ENCODE measurements around the gene COL5A1.

The COL5A1 gene

GRCh38 chr9:134626069-134626423 lies 15.6 kb upstream of the COL5A1 start:
- no peak overlapping the region for H3K4me3 ChIP-seq (ENCODE audit: low read depth, low read length, poor library complexity, severe bottlenecking)

GRCh38 chr9:134626571-134627416 lies 14.8 kb upstream of the COL5A1 start:
- Histone ChIP-seq H3K36me3 (ENCODE audit: insufficient read depth, low read length) (no peaks in the 10 kb centered on the region), H3F3A (ENCODE audit: insufficient read depth, low read length) (no peaks in the 10 kb centered on the region), H3K9ac (ENCODE audit: low read length) (no peak overlapping the region), H3K4me1 (ENCODE audit: insufficient read depth, low read length, severe bottlenecking) (no peaks in the 10 kb centered on the region), H3K9me2 (ENCODE audit: low read depth, low read length) (no peaks in the 10 kb centered on the region), H2AFZ (ENCODE audit: low read length) (no peak overlapping the region), H3K27me3 (ENCODE audit: insufficient read depth, low read length) (no peaks in the 10 kb centered on the region), H4K20me1 (ENCODE audit: insufficient read depth, low read length) (no peaks in the 10 kb centered on the region), H3K9me3 (ENCODE audit: low read length) (no peaks in the 10 kb centered on the region), H3K4me3 (ENCODE audit: low read depth, low read length, poor library complexity, severe bottlenecking) (no peak overlapping the region), H3K4me2 (ENCODE audit: low read length) (no peak overlapping the region), H3K79me2 (ENCODE audit: insufficient read depth, low read length) (no peaks in the 10 kb centered on the region), H3K27ac (ENCODE audit: low read depth, low read length, poor library complexity, severe bottlenecking) (no peak overlapping the region)
- TF ChIP-seq EZH2 (IDR thresholded peaks at IDR 0.05; ENCODE audit: borderline replicate concordance, low read length) = no peak
- no peak for TF ChIP-seq CTCF (IDR thresholded peaks at IDR 0.05; ENCODE audit: low read length)

More at GRCh38 chr9:134626069-134626423, 15.6 kb upstream of the COL5A1 start:
- TF ChIP-seq CTCF (IDR thresholded peaks at IDR 0.05; ENCODE audit: low read length) = no peak
- no peak for TF ChIP-seq EZH2 (IDR thresholded peaks at IDR 0.05; ENCODE audit: borderline replicate concordance, low read length)
- H3F3A ChIP-seq (ENCODE audit: insufficient read depth, low read length) = no peaks in the 10 kb centered on the region
- no peaks in the 10 kb centered on the region for H3K36me3 ChIP-seq (ENCODE audit: insufficient read depth, low read length)
- no peak overlapping the region for H3K27ac ChIP-seq (ENCODE audit: low read depth, low read length, poor library complexity, severe bottlenecking)
- H3K9me3 ChIP-seq (ENCODE audit: low read length) = no peaks in the 10 kb centered on the region
- no peaks in the 10 kb centered on the region for H4K20me1 ChIP-seq (ENCODE audit: insufficient read depth, low read length)
- no peak overlapping the region for H3K4me2 ChIP-seq (ENCODE audit: low read length)
- H2AFZ ChIP-seq (ENCODE audit: low read length) = no peak overlapping the region
- H3K9me2 ChIP-seq (ENCODE audit: low read depth, low read length) = no peaks in the 10 kb centered on the region
- no peaks in the 10 kb centered on the region for H3K79me2 ChIP-seq (ENCODE audit: insufficient read depth, low read length)
- no peaks in the 10 kb centered on the region for H3K4me1 ChIP-seq (ENCODE audit: insufficient read depth, low read length, severe bottlenecking)
- H3K9ac ChIP-seq (ENCODE audit: low read length) = no peak overlapping the region
- no peaks in the 10 kb centered on the region for H3K27me3 ChIP-seq (ENCODE audit: insufficient read depth, low read length)

- no peak overlapping the region for H3K9ac ChIP-seq (ENCODE audit: low read length)
- no peaks in the 10 kb centered on the region for H4K20me1 ChIP-seq (ENCODE audit: insufficient read depth, low read length)
- no peaks in the 10 kb centered on the region for H3F3A ChIP-seq (ENCODE audit: insufficient read depth, low read length)
- no peak overlapping the region for H3K27ac ChIP-seq (ENCODE audit: low read depth, low read length, poor library complexity, severe bottlenecking)
- no peaks in the 10 kb centered on the region for H3K79me2 ChIP-seq (ENCODE audit: insufficient read depth, low read length)
- no peaks in the 10 kb centered on the region for H3K36me3 ChIP-seq (ENCODE audit: insufficient read depth, low read length)
- H3K27me3 ChIP-seq (ENCODE audit: insufficient read depth, low read length) = no peaks in the 10 kb centered on the region
- H3K4me1 ChIP-seq (ENCODE audit: insufficient read depth, low read length, severe bottlenecking) = no peaks in the 10 kb centered on the region
- no peak overlapping the region for H3K4me3 ChIP-seq (ENCODE audit: low read depth, low read length, poor library complexity, severe bottlenecking)
- TF ChIP-seq EZH2 (IDR thresholded peaks at IDR 0.05; ENCODE audit: borderline replicate concordance, low read length) (no peak), CTCF (IDR thresholded peaks at IDR 0.05; ENCODE audit: low read length) (no peak)
- no peak overlapping the region for H2AFZ ChIP-seq (ENCODE audit: low read length)
- no peaks in the 10 kb centered on the region for H3K9me3 ChIP-seq (ENCODE audit: low read length)
- H3K4me2 ChIP-seq (ENCODE audit: low read length) = no peak overlapping the region
- H3K9me2 ChIP-seq (ENCODE audit: low read depth, low read length) = no peaks in the 10 kb centered on the region
Observed at GRCh38 chr9:134627417-134628353, 13.9 kb upstream of the COL5A1 start.

Data from OCI-LY1 (cell line).